Measurements from ENCODE around the gene ADK. TPM values are rescaled to one million over a fixed set of nuclear protein-coding genes. Genes with fewer than 3 reads are reported as not detected.
"Not testable (repeated sequence)": the region's sequence is repeated elsewhere in the genome, so short reads cannot be mapped to it uniquely, and the experiment has no call there.

Gene ADK
- total RNA-seq, 1 donor from 2014 or later: 39.4 TPM

GRCh38 chr10:74460812-74461211, 309.8 kb downstream of the ADK start:
- DNase-seq (ENCODE audit: low read depth): no peak
- TF ChIP-seq CTCF (conservative IDR thresholded peaks at IDR 0.05; ENCODE audit: low read depth, low read length): no peak
- no peak overlapping the region for H3K4me3 ChIP-seq (ENCODE audit: low read depth, low read length)

GRCh38 chr10:74474022-74474713, 323.1 kb downstream of the ADK start:
- no peak for TF ChIP-seq CTCF (conservative IDR thresholded peaks at IDR 0.05; ENCODE audit: low read depth, low read length)
- DNase-seq (ENCODE audit: low read depth): no peak
- no peak overlapping the region for H3K4me3 ChIP-seq (ENCODE audit: low read depth, low read length)

GRCh38 chr10:74476162-74476706, 325.2 kb downstream of the ADK start:
- DNase-seq (ENCODE audit: low read depth): not testable (repeated sequence)

GRCh38 chr10:74480778-74481177, 329.8 kb downstream of the ADK start:
- no peak for DNase-seq (ENCODE audit: low read depth)
- TF ChIP-seq CTCF (conservative IDR thresholded peaks at IDR 0.05; ENCODE audit: low read depth, low read length): no peak

More at GRCh38 chr10:74476162-74476706, 325.2 kb downstream of the ADK start:
- not testable (repeated sequence) for H3K4me3 ChIP-seq (ENCODE audit: low read depth, low read length)

GRCh38 chr10:74483356-74483755, 332.3 kb downstream of the ADK start:
- no peak for TF ChIP-seq CTCF (conservative IDR thresholded peaks at IDR 0.05; ENCODE audit: low read depth, low read length)
- DNase-seq (ENCODE audit: low read depth): no peak
- H3K4me3 ChIP-seq (ENCODE audit: low read depth, low read length): no peak overlapping the region

More at GRCh38 chr10:74480778-74481177, 329.8 kb downstream of the ADK start:
- H3K4me3 ChIP-seq (ENCODE audit: low read depth, low read length): no peak overlapping the region

GRCh38 chr10:74485283-74485682, 334.3 kb downstream of the ADK start:
- H3K4me3 ChIP-seq (ENCODE audit: low read depth, low read length): no peak overlapping the region
- no peak for TF ChIP-seq CTCF (conservative IDR thresholded peaks at IDR 0.05; ENCODE audit: low read depth, low read length)
- DNase-seq (ENCODE audit: low read depth): no peak

- no peak overlapping the region for H3K4me3 ChIP-seq (ENCODE audit: low read depth, low read length)
- no peak for DNase-seq (ENCODE audit: low read depth)
- no peak for TF ChIP-seq CTCF (conservative IDR thresholded peaks at IDR 0.05; ENCODE audit: low read depth, low read length)
These were observed 335.6 kb downstream of the ADK start for GRCh38 chr10:74486659-74487058.

Measured in epithelial cell of proximal tubule (primary cell).